Measurements from ENCODE around the gene AMN. TPM values are rescaled to one million over a fixed set of nuclear protein-coding genes. Genes with fewer than 3 reads are reported as not detected.
"Not testable (repeated sequence)": the region's sequence is repeated elsewhere in the genome, so short reads cannot be mapped to it uniquely, and the experiment has no call there.

The AMN gene
- polyA plus RNA-seq (ENCODE audit: insufficient read length in 4 of 4): 10 to 100 TPM; 22.4 to 59.4 (median 22.7) TPM

DNA sequence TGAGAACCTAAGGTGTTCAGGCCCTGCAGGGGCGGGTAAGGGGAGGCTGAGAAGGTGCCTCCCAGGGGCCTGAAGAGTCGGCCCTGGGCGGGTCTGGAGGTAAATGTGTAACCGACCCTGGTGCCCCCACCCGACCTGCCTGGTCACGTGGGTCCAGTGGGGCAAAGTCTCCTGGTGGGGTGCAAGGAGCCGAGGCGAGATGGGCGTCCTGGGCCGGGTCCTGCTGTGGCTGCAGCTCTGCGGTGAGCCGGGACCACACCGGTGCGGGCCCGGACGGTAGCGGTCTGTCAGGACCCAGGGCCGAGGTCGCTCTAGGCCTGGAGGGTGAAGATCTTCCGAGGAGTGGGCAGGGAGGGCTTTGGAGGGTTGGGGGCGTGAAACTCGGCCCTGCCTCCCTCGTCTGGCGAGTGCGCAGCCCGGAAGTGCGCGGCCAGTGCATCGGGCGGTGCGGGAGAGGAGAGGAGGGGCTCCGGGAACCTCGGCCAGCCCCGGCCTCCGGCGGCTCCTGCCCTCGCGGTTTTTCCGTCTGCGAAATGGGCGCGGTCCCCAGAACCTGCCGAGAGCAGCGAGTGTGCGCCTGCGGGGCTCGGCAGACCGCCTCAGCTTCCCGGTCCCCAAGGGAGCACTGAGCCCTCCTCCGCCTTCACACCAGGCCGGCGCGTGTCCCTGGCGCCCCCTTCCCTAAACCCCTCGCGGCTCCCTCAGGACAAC lies at the start of gene AMN:
Gene AMN, plus strand, starts transcription at position 174 of the 711 bp plus-strand sequence. Its CDS starts 26 bp downstream, at position 200.
- no peak for DNase-seq (ENCODE audit: low read depth in 4 of 4, low spot score in 3 of 4)

DNA sequence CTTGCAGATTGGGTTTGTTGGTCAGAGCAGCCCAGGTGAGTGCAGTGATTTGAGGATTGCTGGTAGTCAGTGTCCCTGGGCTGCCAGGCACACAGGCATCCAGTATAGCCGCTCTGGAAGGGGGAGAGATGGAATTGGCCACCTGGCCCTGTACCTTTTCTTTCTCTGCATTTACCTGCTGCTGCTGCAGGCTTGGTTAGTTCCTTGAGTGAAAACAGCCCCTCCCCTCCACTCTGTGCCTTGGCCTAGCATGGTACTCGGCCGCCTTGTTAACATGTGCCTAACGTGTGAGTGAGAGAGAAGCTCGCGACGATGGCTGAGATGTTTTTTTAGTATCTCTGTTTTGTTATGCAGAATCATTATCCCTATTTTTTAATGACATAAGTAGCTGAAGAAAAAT lies 49.3 kb upstream of the AMN start:
- no peak for DNase-seq (ENCODE audit: low read depth in 4 of 4, low spot score in 3 of 4)

DNA sequence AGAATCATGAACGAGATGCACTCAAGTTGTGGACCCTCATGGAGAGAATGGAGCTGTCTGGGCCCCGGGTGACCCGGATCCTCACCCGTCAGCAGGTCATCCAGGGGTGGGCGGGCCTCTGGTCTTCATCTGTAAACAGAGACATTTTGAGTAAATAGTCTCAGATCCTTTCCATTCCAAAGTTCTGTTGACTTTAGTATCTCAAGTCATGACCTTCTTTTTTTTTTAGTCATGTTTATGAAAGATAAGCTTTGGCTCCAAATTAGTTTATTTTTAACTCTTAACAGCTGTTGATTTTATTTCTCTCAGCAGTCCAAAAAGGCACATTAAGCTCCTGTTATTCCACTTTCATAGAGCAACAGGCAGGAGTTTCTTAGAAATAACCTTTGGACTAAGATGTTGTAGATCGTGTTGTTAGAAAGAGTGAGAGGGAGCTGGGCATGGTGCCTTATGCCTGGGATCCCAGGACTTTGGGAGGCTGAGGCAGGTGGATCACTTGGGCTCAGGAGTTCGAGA lies 48.9 kb upstream of the AMN start:
- DNase-seq (ENCODE audit: low read depth in 4 of 4, low spot score in 3 of 4): no peak

DNA sequence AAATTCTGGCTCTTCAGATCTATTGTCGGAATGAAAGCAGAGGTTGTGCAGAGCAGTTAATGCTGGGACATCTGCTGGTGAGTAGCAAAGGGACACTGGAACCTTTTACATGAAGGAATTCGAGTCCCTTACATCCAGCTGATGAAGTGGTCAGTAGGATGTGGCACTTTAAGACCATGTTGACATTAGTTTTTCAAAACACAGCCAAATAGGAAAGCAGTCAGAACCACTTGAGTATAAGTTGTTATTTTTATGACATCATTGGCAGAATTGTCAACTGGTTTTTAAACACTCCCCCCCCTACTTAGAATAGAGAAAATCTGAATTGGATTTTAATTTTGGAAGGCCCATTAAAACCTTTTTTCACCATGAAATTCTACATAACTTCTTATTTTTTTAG lies 46.8 kb upstream of the AMN start:
- DNase-seq (ENCODE audit: low read depth in 4 of 4, low spot score in 3 of 4): no peak

DNA sequence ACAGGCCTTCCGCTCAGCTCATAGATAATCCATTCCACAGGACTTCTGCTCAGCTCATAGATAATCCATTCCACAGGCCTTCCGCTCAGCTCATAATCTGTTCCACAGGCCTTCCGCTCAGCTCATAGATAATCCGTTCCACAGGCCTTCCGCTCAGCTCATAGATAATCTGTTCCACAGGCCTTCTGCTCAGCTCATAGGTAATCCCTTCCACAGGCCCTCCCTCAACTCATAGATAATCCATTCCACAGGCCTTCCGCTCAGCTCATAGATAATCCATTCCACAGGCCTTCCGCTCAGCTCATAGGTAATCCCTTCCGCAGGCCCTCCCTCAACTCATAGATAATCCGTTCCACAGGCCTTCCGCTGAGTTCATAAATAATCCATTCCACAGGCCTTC lies 45.0 kb upstream of the AMN start:
- DNase-seq (ENCODE audit: low read depth in 4 of 4, low spot score in 3 of 4): not testable (repeated sequence)

DNA sequence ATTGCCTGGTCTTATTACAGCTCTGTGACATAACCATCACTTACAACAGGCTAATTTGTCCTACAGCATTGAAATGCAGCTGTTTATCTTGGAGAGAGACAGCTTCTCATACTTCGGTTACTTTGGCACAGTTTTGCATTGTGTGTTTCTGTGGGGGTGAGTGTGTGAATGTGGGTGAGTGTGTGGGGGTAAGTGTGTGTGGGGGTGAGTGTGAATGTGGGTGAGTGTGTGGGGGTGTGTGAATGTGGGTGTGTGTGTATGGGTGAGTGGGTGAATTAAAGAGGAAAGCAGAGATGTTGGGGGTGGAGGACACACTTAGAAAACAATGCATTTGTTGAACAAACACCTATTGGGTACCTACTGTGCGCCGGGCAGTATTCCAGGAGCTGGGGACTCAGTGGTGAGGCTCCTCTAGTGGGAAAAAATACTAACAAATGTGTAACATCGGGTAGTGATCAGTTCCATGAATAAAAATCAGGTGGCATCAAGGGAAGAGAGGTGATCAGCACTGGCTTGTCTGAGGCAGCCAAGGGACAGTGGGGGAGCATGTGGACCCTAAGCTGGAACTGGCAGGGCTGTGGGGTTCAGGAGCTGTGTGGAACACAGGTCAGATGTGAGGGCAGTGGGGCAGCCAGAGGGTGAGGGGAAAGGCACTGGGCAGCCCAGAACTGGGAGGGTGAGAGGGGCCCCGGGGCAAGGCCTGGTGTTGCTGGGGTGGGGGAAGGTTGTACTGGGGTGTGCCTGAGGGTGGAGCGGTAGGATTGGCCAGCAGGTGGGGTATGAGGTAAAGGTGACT lies 44.1 kb upstream of the AMN start:
- no peak for DNase-seq (ENCODE audit: low read depth in 4 of 4, low spot score in 3 of 4)

DNA sequence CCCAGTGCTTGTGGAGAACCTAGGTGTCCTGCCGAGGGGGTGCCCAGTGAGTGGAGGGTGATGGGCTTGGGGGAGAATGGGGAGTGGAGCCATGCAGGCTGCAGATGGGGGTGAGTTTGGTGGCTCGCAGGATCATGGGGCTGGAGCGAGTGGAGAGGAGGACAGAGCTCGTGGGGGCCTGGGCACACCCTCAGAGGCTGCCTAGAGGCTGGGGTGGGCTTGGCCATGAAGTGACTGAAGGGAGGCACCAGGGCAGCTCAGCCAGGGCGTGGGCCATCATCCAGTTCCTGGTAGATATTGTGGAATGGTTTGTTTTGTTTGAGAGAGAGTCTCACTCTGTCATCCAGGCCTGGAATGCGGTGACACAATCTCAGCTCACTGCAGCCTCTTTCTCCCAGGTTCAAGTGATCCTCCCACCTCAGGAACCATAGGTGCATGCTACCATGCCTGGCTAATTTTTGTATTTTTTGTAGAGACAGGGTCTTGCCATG lies 43.4 kb upstream of the AMN start:
- DNase-seq (ENCODE audit: low read depth in 4 of 4, low spot score in 3 of 4): no peak

DNA sequence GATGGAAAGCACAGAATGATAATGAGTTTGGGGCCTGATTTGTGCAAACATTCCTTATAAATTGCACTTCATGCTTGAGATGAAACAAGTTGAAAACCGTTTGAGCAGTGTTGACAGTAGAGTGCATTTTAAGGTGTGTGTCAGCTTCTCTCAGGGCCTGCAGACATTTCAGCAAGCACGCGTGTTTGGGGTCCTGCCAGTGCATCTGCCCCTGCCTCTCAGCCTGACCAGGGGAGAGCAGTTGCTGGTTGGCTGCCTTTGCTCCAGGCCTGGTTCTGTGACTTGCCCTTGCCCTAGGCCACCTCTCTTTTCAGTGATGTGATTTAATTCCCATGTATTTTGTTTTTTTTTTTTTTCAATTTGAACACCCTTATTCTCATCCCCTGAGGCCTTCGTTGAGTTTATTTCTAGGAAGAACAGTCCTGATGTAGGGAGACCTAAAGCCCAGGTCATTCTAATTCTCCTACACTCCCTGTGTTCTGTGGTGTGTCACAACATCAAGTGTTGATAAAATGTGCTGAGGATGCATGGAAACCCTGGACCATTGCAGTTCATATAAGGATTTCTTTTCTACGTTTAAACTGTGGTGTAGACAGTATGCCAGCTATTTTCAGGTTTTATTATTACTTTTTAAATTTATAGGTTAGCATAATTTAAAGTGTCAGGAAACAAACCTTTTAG lies 40.1 kb upstream of the AMN start:
- no peak for DNase-seq (ENCODE audit: low read depth in 4 of 4, low spot score in 3 of 4)

DNA sequence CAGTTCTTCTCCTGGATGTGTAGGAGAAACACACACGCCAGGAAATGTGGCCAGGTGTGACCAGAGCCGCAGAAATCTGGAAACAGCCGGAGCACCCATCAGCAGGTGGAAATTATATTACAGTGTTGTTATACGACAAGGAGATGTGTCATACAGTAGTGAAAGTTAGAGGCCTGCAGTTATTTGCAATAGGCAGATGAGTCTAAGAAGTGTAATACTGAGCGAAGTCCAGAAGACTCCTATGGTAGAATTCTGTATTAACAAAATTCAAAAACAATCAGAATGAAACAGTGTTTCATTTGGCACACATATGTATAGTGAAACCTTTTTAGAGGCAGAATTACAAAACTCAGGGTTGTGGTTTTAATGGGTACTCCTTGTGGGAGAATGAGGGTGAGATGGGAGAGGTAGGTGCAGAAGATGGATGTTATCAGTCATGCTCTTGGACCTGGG lies 39.3 kb upstream of the AMN start:
- DNase-seq (ENCODE audit: low read depth in 4 of 4, low spot score in 3 of 4): no peak

DNA sequence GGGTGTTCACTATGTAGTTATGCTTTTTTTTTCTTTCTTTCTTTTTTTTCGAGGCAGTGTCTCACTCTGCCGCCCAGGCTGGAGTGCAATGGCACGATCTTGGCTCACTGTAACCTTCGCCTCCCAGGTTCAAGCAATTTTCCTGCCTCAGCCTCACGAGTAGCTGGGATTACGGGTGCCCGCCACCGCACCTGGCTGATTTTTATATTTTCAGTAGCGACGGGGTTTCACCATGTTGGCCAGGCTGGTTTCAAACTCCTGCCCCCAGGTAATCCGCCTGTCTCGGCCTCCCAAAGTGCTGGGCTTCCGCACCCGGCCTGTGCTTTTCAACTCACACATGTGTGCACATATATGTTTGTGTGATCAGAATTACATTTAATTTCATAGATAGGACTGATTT lies 38.9 kb upstream of the AMN start:
- no peak for DNase-seq (ENCODE audit: low read depth in 4 of 4, low spot score in 3 of 4)

DNA sequence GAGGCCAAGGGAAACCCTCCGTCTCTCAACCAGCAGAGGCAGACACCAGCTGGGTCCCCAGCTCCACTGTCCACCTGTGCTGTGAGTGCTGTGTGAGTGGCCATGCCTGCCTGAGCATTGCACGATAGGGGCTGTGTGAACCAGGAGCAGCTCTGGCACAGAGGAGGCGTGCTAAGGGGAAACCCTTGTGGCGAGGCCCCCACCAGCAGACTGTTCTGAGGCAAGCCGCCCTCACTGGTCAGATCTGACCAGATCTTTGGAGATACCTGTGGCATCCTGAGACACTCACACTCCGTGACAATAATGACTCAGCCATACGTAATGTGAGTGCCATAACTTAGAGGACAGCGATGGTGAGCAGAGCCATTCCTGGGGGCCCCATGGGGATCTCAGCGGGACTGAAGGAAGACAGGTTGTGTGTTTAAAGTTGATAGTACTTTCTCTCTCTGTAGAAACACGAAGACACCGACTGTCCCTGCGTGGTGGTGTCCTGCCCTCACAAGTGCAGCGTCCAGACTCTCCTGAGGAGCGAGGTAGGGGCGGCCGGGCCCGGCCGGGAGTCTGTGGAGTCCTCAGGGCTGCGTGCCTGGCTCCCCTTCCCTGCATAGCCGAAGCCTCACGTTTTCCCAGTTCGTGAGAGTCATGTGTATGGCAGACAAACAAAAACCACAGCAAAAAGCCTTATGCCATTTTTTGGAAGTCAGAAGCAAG lies 36.6 kb upstream of the AMN start:
- DNase-seq (ENCODE audit: low read depth in 4 of 4, low spot score in 3 of 4): no peak

DNA sequence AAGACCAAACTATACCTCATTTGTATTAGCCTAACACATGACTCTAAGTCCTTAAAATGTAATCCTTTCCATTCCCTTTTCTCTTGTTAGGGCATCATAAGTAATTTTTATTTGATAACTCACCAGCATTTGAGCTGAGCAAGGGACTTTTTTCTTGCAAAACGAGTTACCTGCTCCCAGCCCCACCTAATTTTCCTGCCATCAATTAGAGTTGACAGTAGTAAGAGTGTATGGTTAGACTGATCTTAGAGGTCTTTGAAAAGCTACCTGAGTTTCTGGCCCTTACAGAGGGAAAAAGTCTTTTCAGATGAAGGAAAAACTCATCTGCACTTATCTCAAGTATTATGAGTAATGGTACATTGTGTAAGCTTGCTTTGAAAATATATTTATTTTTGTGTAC lies 33.7 kb upstream of the AMN start:
- DNase-seq (ENCODE audit: low read depth in 4 of 4, low spot score in 3 of 4): no peak

DNA sequence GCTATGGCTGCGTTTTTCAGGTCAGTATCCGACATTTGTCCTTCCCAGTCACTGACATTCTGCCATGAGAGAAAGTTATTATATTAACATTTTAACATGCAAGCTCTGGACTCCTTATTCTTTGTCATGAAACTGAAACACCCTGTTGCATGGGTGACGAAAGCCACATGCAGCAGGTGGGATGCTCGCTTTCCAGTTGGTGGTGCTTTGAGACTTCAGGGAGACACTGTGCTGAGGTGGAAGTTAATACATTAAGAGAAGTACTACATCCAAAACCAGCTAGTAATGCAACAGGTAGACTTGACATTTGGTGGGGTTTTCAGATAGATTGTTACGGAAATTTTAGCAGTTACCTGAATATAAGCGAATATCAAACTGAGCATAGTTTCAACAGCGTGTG lies 32.8 kb upstream of the AMN start:
- DNase-seq (ENCODE audit: low read depth in 4 of 4, low spot score in 3 of 4): no peak

DNA sequence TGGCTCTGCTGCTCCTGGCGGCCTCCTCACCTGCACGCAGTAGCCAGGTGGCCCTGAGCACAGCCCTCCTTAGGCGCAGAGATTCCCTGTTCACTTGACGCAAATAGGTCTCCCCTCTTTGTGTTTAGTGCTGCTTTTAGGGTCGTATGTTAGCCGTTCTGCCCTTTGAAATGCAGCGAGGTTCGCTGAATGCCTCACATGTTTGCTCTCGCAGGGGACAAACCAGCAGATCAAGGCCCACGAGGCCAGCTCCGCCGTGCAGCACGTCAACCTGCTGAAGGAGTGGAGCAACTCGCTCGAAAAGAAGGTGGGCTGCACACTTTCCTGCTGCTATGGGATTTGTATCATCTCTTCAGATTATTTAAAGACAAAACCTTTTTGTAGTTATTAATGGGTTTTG lies 31.4 kb upstream of the AMN start:
- DNase-seq (ENCODE audit: low read depth in 4 of 4, low spot score in 3 of 4): no peak

DNA sequence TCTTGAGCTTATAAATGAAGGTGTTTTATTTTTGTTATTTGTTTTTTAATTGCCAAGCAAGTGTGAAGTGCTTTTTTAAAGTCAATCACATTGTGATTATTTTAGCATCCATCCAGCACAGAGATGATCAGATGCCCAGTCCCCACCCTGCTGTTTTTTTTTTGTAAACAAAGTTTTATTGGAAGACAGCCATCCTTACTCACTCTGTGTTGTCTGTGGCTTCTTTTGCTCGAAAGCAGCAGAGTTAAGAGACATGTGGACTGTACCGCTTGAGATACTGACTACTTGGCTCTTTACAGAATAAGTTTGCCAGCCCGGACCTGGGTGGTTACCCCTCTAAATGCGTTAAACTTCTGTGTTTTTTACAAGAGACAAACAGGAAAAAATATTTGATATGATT lies 30.9 kb upstream of the AMN start:
- no peak for DNase-seq (ENCODE audit: low read depth in 4 of 4, low spot score in 3 of 4)

DNA sequence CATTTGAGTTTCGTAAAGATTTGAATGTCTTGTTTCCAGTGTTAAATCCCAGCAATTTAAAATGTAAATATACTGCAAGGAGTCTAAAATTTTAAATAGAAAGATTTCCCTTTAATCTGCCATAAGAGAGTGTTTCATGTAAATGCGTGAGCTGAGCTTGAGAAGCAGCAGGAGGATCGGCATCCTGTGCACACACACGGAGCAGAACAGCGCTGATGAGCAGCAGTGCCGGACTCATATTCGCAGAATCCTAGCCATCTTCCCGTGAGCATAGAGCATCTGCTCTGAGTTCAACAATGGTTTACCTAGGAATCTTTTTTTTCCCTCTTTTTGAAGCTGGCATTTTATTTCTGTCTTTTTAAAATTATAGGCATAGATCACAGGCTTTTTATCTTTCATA lies 29.8 kb upstream of the AMN start:
- DNase-seq (ENCODE audit: low read depth in 4 of 4, low spot score in 3 of 4): no peak

DNA sequence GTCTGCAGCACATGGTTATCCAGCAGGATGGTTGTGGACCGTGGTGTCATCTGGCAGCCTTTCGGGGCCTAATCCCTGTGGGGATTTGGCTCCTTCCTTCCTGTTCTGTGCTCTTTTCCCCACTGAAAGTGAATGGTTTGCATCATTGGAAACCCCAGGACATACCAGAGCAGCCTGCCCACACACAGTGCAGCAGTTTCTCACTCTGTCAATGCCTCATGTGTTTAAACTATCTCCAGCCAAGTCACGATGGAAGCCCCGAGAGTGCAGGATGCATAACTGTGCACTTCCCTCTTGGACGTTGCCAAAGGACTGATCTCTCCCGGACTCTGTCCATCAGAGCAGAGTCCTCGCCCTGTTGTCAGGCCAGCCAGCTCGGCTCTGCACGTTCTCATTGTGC lies 29.0 kb upstream of the AMN start:
- DNase-seq (ENCODE audit: low read depth in 4 of 4, low spot score in 3 of 4): peak in 2 of 4 donors; percentile 10 to 12

DNA sequence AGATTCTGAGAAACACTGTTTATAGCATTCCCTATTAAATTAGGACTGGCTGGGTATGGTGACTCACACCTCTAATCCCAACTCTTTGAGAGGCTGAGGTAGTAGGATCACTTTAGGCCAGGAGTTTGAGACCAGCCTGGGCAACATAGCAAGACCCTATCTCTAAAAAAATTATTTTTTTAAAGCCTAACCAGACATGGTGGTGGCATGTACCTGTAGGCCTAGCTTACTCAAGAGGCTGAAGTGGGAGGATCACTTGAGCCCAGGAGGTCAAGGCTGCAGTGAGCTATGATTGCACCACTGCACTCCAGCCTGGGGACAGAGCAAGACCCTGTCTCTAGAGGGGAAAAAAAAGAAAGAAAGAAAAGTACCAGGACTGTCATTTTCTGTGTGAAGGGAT lies 25.7 kb upstream of the AMN start:
- not testable (repeated sequence) for DNase-seq (ENCODE audit: low read depth in 4 of 4, low spot score in 3 of 4)

DNA sequence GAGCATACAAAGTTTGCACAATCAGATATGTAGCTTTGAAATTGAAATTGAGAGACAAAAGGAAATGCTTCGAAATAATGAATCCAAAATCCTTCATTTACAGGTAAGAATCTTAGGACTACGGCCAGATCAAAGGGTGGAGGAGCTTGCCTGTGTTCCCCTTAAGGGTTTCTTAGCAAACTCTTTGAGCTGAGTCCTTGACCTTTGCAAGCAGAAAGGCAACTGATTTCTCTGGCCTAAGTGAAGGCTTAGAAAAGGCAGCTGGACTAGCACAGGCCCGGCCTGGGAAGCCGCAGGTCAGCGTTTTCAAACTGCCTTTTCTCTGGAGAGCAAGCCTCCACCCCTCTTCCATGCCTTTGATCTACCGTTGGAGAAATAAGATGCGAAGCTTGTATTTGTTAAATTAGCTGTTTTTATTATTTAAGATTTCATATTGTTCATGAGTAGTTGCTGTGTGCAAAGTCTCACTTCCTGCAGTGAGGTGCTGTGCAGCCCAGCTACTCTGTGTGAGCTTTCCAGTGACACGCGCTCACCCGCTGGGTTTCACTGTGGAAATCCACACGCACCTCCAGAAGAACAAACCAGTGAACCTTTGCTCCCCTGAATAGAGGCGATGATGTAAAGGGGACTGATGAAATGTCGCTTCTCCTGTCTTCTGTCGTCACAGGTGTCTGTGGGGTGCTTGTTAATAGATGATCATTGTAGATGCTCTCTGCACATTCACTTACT lies 25.0 kb upstream of the AMN start:
- DNase-seq (ENCODE audit: low read depth in 4 of 4, low spot score in 3 of 4): no peak

DNA sequence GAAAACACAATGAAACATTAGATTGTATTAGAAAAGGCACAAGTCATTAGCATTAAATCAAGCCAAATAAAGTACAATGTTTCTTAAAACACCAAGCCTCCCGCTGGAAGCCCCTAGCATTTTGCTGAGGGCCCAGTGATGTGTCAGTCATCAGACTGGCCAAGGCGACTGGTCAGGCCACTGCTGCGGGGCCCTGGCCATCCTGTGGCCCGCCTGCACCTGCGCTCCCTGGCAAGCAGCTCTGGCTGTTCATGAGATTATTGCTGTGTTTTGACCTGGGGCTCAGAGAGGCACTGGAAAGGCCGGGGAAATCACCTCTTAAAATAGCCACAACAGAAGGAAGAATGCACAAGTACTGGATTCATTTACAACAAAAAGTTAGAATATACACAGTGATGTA lies 24.2 kb upstream of the AMN start:
- DNase-seq (ENCODE audit: low read depth in 4 of 4, low spot score in 3 of 4): no peak
